HepG2 (cell line): Measurements from ENCODE around the gene ECE2. TPM values are rescaled to one million over a fixed set of nuclear protein-coding genes. Genes with fewer than 3 reads are reported as not detected.
A peak's percentile ranks its signal among the peaks of the same experiment; 100 is the strongest.

Experiments used
- CHCHD3 ChIP-seq: sonication (generic); formaldehyde crosslinking; IDR thresholded peaks from 2 replicates; pipeline ENCODE4 v1.8.0; 2022; ENCODE audit warnings: mild to moderate bottlenecking, missing genetic modification reagents, moderate library complexity
- EED ChIP-seq: sonication (generic); formaldehyde crosslinking; IDR thresholded peaks from 2 replicates; pipeline ENCODE4 v1.5.0; 2020; ENCODE audit warnings: mild to moderate bottlenecking, missing genetic modification reagents
- EZH2 ChIP-seq: conservative IDR thresholded peaks from 2 replicates; pipeline ENCODE4 v1.6.1; 2012; ENCODE audit warnings: mild to moderate bottlenecking, low read depth, low read length, moderate library complexity
- HNF4A ChIP-seq: sonication (generic); formaldehyde crosslinking; IDR thresholded peaks from 2 replicates; pipeline ENCODE4 v1.4.0; 2020; ENCODE audit warnings: missing genetic modification reagents
- HNRNPH1 ChIP-seq: fragments of 200-400 bp; formaldehyde crosslinking; optimal IDR thresholded peaks from 2 replicates; pipeline ENCODE3; 2017; ENCODE audit warnings: mild to moderate bottlenecking, low read depth, low read length
- HNRNPUL1 ChIP-seq: fragments of 200-400 bp; formaldehyde crosslinking; IDR thresholded peaks from 2 replicates; pipeline ENCODE4 v1.6.1; 2017; ENCODE audit warnings: low read depth, mild to moderate bottlenecking, low read length, moderate library complexity
- IKZF1 ChIP-seq: fragments of 450-650 bp; IDR thresholded peaks from 2 replicates; pipeline ENCODE4 v1.7.1; 2016
- ISX ChIP-seq: sonication (generic); formaldehyde crosslinking; conservative IDR thresholded peaks from 2 replicates; pipeline ENCODE4 v1.5.0; 2020; ENCODE audit warnings: missing genetic modification reagents
- NFE2L1 ChIP-seq: sonication (generic); formaldehyde crosslinking; IDR thresholded peaks from 2 replicates; pipeline ENCODE4 v1.4.0; 2020; ENCODE audit warnings: missing genetic modification reagents, mild to moderate bottlenecking, borderline replicate concordance
- NR2F2 ChIP-seq: IDR thresholded peaks from 2 replicates; pipeline ENCODE4 v1.6.1; 2012; ENCODE audit warnings: low read depth, inconsistent platforms, borderline replicate concordance
- POLR2G ChIP-seq: fragments of 200-400 bp; formaldehyde crosslinking; IDR thresholded peaks from 2 replicates; pipeline ENCODE4 v1.6.1; 2018; ENCODE audit warnings: mild to moderate bottlenecking, low read depth, low read length, moderate library complexity
- PPARG ChIP-seq: conservative IDR thresholded peaks from 2 replicates; pipeline ENCODE4 v1.6.1; 2016; ENCODE audit warnings: missing biosample characterization, missing genetic modification reagents
- SRSF9 ChIP-seq: fragments of 200-400 bp; formaldehyde crosslinking; IDR thresholded peaks from 2 replicates; pipeline ENCODE4 v1.6.1; 2018; ENCODE audit warnings: borderline replicate concordance, mild to moderate bottlenecking, low read depth, low read length; ENCODE audit not compliant: insufficient read depth, poor library complexity, severe bottlenecking
- TAF15 ChIP-seq: fragments of 200-400 bp; formaldehyde crosslinking; IDR thresholded peaks from one replicate; pipeline ENCODE4 v1.6.1; 2018; ENCODE audit warnings: mild to moderate bottlenecking, low read depth, low read length; ENCODE audit not compliant: poor library complexity, severe bottlenecking
- TCF7L2 ChIP-seq: IDR thresholded peaks from 2 replicates; pipeline ENCODE4 v1.6.1; 2011; ENCODE audit warnings: mild to moderate bottlenecking, low read depth, low read length, moderate library complexity
- ZFY ChIP-seq: sonication (generic); formaldehyde crosslinking; IDR thresholded peaks from 2 replicates; pipeline ENCODE4 v1.4.0; 2020; ENCODE audit warnings: missing genetic modification reagents
- ZNF234 ChIP-seq: sonication (generic); formaldehyde crosslinking; conservative IDR thresholded peaks from 2 replicates; pipeline ENCODE4 v1.5.1; 2020; ENCODE audit warnings: mild to moderate bottlenecking, missing genetic modification reagents
- ZNF615 ChIP-seq: sonication (generic); formaldehyde crosslinking; IDR thresholded peaks from 2 replicates; pipeline ENCODE4 v1.5.0; 2020; ENCODE audit warnings: mild to moderate bottlenecking, missing genetic modification reagents, borderline replicate concordance
- ZNF850 ChIP-seq: sonication (generic); formaldehyde crosslinking; conservative IDR thresholded peaks from 2 replicates; pipeline ENCODE4 v1.9.0; 2021; ENCODE audit warnings: mild to moderate bottlenecking, missing genetic modification reagents
- polyA plus RNA-seq, 8 experiments: library from polyadenylated mRNA; depleted of rRNA in 3 of 8; stranded (reverse) in 7 of 8; unstranded in 1 of 8; fragments of >200 nt; fragmentation: Illumina TruSeq in 4 of 8; extraction: Trizol in 4 of 8; gene quantifications; 2 replicates each; pipeline versions ENCODE4 v1.2.1 to v1.2.3, GENCODE V29; 2011 to 2016; ENCODE audit warnings: low read depth in 4 of 8, missing spikeins in 1 of 8, mixed read lengths in 1 of 8; ENCODE audit not compliant: insufficient read depth in 1 of 8
- total RNA-seq, 5 experiments: library from RNA; depleted of rRNA; stranded (reverse); fragments of >200 nt; fragmentation: Illumina TruSeq; extraction: Trizol; gene quantifications; 2 replicates each; pipeline ENCODE4 v1.2.3, GENCODE V29; 2016; ENCODE audit warnings: low read depth in 1 of 5
- TF ChIP-seq, protein P1 (sequence below): fragments of 450-650 bp; IDR thresholded peaks from 2 replicates; pipeline ENCODE4 v1.6.1; 2017
- TF ChIP-seq, protein P2 (sequence below): IDR thresholded peaks from 2 replicates; pipeline ENCODE4 v1.6.1; 2016; ENCODE audit warnings: low read depth, borderline replicate concordance
- TF ChIP-seq, protein P3 (sequence below): IDR thresholded peaks from 2 replicates; pipeline ENCODE4 v1.6.1; 2016; ENCODE audit warnings: missing biosample characterization, missing genetic modification reagents, low read depth
- TF ChIP-seq, protein P4 (sequence below): IDR thresholded peaks from 2 replicates; pipeline ENCODE4 v1.6.1; 2012; ENCODE audit warnings: low read depth, low read length, improper control_type of control experiment
- TF ChIP-seq, protein P5 (sequence below): sonication (generic); formaldehyde crosslinking; IDR thresholded peaks from 2 replicates; pipeline ENCODE4 v1.4.0; 2020; ENCODE audit warnings: low read depth, mild to moderate bottlenecking, missing genetic modification reagents

ECE2 gene
- total and polyA plus RNA-seq, 2 of the 13 experiments (the other 11 are each of a cell fraction or from before 2014, with no cell fraction given) = not detected

DNA sequence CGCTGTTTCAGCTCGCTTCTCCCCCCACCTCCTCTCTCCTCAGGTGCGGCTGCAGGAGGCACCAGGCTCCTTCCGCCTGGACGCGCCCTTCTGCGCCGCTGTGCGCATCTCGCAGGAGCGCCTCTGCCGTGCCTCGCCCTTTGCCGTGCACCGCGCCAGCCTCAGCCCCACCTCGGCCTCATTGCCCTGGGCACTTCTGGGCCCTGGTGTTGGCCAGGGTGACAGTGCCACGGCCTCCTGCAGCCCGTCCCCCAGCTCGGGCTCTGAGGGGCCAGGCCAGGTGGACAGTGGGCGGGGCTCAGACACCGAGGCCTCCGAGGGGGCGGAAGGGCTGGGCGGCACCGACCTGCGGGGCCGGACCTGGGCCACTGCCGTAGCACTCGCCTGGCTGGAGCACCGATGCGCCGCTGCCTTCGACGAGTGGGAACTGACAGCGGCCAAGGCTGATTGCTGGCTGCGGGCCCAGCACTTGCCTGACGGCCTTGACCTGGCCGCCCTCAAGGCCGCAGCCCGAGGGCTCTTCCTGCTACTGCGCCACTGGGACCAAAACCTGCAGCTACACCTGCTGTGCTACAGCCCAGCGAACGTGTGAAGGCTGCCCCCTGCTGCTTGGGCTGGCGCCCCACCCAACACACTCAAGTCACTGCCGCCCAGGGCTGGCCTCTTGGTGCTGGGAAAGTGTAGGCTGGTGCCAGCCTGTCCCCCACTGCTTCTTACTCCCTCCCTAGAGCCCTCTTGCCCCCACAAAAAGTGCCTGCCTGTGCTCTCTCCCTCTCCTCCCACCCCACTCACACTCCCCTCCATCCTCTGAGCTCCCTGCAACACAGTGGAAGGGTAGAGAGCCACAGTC is 34.1 kb upstream of the ECE2 start (continued):
- TF ChIP-seq HNRNPH1 = no peak
- no peak for TF ChIP-seq EZH2
- TF ChIP-seq, protein P1, sequence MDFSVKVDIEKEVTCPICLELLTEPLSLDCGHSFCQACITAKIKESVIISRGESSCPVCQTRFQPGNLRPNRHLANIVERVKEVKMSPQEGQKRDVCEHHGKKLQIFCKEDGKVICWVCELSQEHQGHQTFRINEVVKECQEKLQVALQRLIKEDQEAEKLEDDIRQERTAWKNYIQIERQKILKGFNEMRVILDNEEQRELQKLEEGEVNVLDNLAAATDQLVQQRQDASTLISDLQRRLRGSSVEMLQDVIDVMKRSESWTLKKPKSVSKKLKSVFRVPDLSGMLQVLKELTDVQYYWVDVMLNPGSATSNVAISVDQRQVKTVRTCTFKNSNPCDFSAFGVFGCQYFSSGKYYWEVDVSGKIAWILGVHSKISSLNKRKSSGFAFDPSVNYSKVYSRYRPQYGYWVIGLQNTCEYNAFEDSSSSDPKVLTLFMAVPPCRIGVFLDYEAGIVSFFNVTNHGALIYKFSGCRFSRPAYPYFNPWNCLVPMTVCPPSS = no peak
- TF ChIP-seq ZNF234 (CRISPR knock-in tag) = no peak; the same call in 1 of the 2 replicates
- no peak for TF ChIP-seq ZNF850
- 0 out of 2 replicates have a peak, but pooled peaks have one; percentile 56 for TF ChIP-seq CHCHD3 (CRISPR knock-in tag)
- TF ChIP-seq ISX (CRISPR knock-in tag) = 0 out of 2 replicates have a peak, but pooled peaks have one; percentile 36
- peak; percentile 65; the same call in 1 of the 2 replicates for TF ChIP-seq PPARG (CRISPR knock-in tag)
- TF ChIP-seq, protein P2, sequence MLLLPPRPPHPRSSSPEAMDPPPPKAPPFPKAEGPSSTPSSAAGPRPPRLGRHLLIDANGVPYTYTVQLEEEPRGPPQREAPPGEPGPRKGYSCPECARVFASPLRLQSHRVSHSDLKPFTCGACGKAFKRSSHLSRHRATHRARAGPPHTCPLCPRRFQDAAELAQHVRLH (CRISPR knock-in tag) = peak; percentile 89; the same call in 1 of the 2 replicates
- TF ChIP-seq NR2F2 = peak; percentile 92
- TF ChIP-seq, protein P3, sequence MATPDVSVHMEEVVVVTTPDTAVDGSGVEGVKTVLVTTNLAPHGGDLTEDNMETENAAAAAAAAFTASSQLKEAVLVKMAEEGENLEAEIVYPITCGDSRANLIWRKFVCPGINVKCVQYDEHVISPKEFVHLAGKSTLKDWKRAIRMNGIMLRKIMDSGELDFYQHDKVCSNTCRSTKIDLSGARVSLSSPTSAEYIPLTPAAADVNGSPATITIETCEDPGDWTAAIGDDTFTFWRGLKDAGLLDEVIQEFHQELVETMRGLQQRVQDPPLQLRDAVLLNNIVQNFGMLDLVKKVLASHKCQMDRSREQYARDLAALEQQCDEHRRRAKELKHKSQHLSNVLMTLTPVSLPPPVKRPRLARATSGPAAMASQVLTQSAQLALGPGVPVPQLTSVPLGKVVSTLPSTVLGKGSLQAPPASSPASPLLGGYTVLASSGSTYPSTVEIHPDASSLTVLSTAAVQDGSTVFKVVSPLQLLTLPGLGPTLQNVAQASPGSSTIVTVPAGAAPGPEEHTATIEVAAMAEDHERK = no peak
- TF ChIP-seq ZFY (CRISPR knock-in tag) = peak; percentile 89
- TF ChIP-seq TAF15 = no peak
- no peak for TF ChIP-seq SRSF9
- no peak for TF ChIP-seq TCF7L2
- TF ChIP-seq NFE2L1 (CRISPR knock-in tag) = peak; percentile 75; the same call in 1 of the 2 replicates
- TF ChIP-seq EED = no peak
- peak; percentile 71; the same call in 1 of the 2 replicates for TF ChIP-seq POLR2G
- TF ChIP-seq ZNF615 (CRISPR knock-in tag) = no peak
- TF ChIP-seq HNF4A (CRISPR knock-in tag) = peak; percentile 85
- TF ChIP-seq, protein P4, sequence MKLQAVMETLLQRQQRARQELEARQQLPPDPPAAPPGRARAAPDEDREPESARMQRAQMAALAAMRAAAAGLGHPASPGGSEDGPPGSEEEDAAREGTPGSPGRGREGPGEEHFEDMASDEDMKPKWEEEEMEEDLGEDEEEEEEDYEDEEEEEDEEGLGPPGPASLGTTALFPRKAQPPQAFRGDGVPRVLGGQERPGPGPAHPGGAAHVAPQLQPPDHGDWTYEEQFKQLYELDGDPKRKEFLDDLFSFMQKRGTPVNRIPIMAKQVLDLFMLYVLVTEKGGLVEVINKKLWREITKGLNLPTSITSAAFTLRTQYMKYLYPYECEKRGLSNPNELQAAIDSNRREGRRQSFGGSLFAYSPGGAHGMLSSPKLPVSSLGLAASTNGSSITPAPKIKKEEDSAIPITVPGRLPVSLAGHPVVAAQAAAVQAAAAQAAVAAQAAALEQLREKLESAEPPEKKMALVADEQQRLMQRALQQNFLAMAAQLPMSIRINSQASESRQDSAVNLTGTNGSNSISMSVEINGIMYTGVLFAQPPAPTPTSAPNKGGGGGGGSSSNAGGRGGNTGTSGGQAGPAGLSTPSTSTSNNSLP = no peak
- no peak for TF ChIP-seq IKZF1
- TF ChIP-seq, protein P5, sequence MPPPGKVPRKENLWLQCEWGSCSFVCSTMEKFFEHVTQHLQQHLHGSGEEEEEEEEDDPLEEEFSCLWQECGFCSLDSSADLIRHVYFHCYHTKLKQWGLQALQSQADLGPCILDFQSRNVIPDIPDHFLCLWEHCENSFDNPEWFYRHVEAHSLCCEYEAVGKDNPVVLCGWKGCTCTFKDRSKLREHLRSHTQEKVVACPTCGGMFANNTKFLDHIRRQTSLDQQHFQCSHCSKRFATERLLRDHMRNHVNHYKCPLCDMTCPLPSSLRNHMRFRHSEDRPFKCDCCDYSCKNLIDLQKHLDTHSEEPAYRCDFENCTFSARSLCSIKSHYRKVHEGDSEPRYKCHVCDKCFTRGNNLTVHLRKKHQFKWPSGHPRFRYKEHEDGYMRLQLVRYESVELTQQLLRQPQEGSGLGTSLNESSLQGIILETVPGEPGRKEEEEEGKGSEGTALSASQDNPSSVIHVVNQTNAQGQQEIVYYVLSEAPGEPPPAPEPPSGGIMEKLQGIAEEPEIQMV (CRISPR knock-in tag) = peak; percentile 93
- no peak for TF ChIP-seq HNRNPUL1
